Vagina (tissue), 2 donors: ENCODE results near the gene PRPF19. TPM values are rescaled to one million over a fixed set of nuclear protein-coding genes. Genes with fewer than 3 reads are reported as not detected.
A peak's percentile ranks its signal among the peaks of the same experiment; 100 is the strongest.

ENCODE experiments used
- DNase-seq, 2 donors: peaks; one replicate each; pipeline ENCODE4 v3.0.0-alpha.2; 2017; ENCODE audit errors: extremely low spot score in 2 of 2
- H3K27ac ChIP-seq: fragments of 200-600 bp; sonication (generic); one replicate; pipeline ENCODE4 v1.5.1; 2019
- H3K27me3 ChIP-seq: fragments of 200-600 bp; sonication (generic); one replicate; pipeline ENCODE4 v1.5.1; 2019
- H3K36me3 ChIP-seq, 2 donors: fragments of 200-600 bp; sonication (generic); one replicate each; pipeline ENCODE4 v1.5.1; 2017 to 2019
- H3K4me1 ChIP-seq: fragments of 200-600 bp; sonication (generic); one replicate; pipeline ENCODE4 v1.5.1; 2019
- H3K4me3 ChIP-seq, 2 donors: fragments of 200-600 bp; sonication (generic); 1 replicate in 1 of 2; 2 replicates in 1 of 2; pipeline ENCODE4 v1.5.1; 2016 to 2019
- H3K9me3 ChIP-seq: fragments of 200-600 bp; sonication (generic); one replicate; pipeline ENCODE4 v1.5.1; 2019
- CTCF ChIP-seq, 3 experiments: fragments of 450-650 bp in 2 of 3; fragments of 200-600 bp in 1 of 3; sonication (generic) in 1 of 3; IDR thresholded peaks; one replicate each; pipeline ENCODE4 v1.5.1; 2017 to 2019; ENCODE audit warnings: antibody characterized with exemption in 3 of 3, mild to moderate bottlenecking in 2 of 3, moderate library complexity in 2 of 3
- POLR2A ChIP-seq, 2 donors: fragments of 450-650 bp; IDR thresholded peaks; one replicate each; pipeline ENCODE4 v1.6.1; 2017; ENCODE audit warnings: antibody characterized with exemption in 2 of 2, mild to moderate bottlenecking in 2 of 2, moderate library complexity in 2 of 2
- POLR2AphosphoS5 ChIP-seq, 2 donors: sonication (generic); formaldehyde crosslinking; IDR thresholded peaks; one replicate each; pipeline ENCODE4 v1.9.0; 2017; ENCODE audit warnings: antibody characterized with exemption in 2 of 2, mild to moderate bottlenecking in 2 of 2, low read depth in 1 of 2; ENCODE audit not compliant: insufficient read depth in 1 of 2
- intact Hi-C: fragments of 100-400 bp; cut with DNase I; formaldehyde crosslinking; loops from one replicate; pipeline ENCODE4 v1.15.1; 2023
- total RNA-seq: library from RNA; depleted of rRNA; stranded (reverse); fragments of >200 nt; gene quantifications from one replicate; pipeline ENCODE4 v1.2.3, GENCODE V29; 2016

The PRPF19 gene
- total RNA-seq, 1 donor from 2014 or later: 54.0 TPM

DNA sequence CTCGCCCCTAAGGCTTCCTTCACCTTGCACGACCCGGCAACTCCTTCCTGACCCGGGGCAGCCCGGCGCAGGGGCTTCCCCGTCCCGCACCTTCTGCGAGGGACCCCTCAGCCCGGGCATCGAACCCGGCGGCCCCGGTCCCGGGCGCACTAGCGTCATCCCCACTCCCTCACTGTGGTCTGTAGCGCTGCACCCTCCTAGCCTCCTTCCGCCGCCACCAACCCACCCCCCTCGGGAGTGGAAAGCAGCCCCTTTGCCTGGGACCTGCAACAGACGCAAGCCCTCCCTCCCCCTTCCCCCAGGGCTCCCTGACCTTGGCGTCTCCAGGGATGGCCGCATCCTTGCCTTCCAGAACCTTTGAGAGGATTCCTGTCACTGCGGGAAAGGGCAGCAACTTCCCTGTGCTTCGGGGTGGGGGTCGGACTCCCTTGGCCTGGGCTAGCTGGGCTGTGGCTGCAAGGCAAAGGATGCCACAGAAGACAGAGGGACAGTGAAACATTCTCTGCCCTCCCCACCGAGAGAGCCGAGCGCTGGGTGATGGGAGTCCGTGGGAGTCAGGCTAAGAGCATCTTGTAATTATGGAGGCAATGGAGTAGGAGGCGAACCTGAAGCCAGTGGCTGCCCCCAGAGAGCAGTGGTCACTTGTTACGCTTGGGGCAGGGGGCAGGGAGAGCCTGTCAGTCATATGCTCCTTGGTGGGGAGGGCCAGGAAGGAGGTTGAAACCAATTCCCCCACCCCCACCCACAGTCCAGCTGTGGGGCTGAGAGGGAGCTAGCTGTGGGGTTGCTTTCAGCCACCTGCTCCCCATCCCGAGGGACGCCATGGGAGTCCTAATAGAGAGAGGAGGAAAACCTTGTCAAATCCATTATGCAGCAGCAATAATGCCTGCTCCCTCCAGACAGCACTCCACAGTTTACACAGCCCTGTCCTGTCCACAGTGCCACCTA lies 18.8 kb upstream of the PRPF19 start:
- H3K27me3 ChIP-seq: no peaks in the 10 kb centered on the region
- intact Hi-C loops: no loop called here
- H3K4me3 ChIP-seq: peak overlapping the region; percentile 60 to 70
- DNase-seq: no peak
- H3K36me3 ChIP-seq: peaks cover 0 to 28% of the 10 kb centered on the region in 2 donors
- H3K27ac ChIP-seq: peak overlapping the region; percentile 35
- no peaks in the 10 kb centered on the region for H3K9me3 ChIP-seq
- H3K4me1 ChIP-seq: peaks cover 25% of the 10 kb centered on the region
- TF ChIP-seq POLR2AphosphoS5 (IDR thresholded peaks at IDR 0.05; ENCODE audit: insufficient read depth in 1 of 2, low read depth in 1 of 2): no peak
- no peak for TF ChIP-seq CTCF (IDR thresholded peaks at IDR 0.05)
- no peak for TF ChIP-seq POLR2A (IDR thresholded peaks at IDR 0.05)

DNA sequence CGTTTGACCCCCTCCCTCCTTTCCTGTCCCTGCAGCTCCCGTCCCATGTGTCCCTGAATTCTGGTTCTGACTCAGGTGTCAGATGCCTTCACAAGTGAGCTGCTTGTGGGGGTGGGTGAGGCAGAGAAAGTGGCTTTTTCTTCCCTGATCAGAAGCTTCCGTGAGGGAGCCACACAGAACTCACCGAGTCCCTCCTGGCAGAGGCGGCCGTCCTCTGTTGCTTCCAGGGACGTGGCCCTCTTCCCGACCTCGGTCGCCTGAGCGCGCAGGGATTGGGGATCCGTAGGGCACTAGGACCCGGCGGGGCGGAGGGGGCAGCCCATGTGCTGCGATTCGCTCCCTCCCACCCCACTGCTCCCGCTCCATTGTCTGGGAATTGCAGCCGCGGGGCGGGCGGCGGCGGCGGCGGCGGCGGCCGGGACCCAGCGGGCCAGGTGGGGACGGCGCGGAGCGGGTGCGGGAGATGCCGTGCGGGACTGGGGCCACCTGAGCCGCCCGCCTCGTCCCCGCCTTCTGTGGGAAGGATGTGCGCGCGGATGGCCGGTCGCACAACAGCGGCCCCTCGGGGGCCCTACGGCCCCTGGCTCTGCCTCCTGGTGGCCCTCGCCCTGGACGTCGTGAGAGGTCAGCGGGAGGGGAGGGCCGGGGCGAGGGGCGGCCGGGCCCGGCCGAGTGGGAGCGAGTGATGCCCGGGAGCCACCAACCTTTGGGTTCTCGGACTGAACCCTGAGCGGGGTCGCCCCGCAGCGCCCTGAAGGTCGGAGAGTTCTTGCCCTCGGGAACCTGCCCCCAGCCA lies 17.9 kb upstream of the PRPF19 start, which contains the start of gene TMEM132A:
TMEM132A (plus strand) TSS at position 351 of the 796 bp plus-strand sequence; CDS start at position 525, 174 bp downstream.
- Histone ChIP-seq H3K9me3 (no peaks in the 10 kb centered on the region), H3K27ac (peak within 1 kb of the TSS; percentile 35), H3K4me1 (peaks cover 30% of the 10 kb centered on the region), H3K27me3 (no peaks in the 10 kb centered on the region), H3K4me3 (peak within 1 kb of the TSS; percentile 60 to 70), H3K36me3 (peaks cover 0 to 33% of the 10 kb centered on the region in 2 donors)
- no peak for DNase-seq
- no peak for TF ChIP-seq CTCF (IDR thresholded peaks at IDR 0.05)
- TF ChIP-seq POLR2AphosphoS5 (IDR thresholded peaks at IDR 0.05; ENCODE audit: insufficient read depth in 1 of 2, low read depth in 1 of 2): peak in 1 of 2 donors; percentile 27
- TF ChIP-seq POLR2A (IDR thresholded peaks at IDR 0.05): peak in 1 of 2 donors; percentile 37
- intact Hi-C loops: no loop called here

DNA sequence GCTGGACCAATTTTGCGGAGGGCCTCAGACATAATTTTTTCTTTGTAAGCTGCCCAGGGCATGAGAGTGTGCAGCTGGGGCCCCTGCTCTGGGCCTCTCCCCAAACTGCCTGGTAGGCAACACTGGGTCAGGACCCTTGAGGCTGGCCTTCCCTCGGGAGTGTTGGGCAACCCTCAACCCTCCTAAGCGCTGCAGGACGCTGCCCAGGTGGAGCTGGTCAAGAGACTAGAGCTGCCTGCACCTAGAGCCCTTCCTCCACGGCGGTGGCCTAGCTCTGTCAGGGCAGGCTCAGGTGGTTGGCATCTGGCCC lies 17.4 kb upstream of the PRPF19 start:
- TF ChIP-seq POLR2A (IDR thresholded peaks at IDR 0.05): no peak
- no peak for TF ChIP-seq CTCF (IDR thresholded peaks at IDR 0.05)
- TF ChIP-seq POLR2AphosphoS5 (IDR thresholded peaks at IDR 0.05; ENCODE audit: insufficient read depth in 1 of 2, low read depth in 1 of 2): no peak
- DNase-seq: no peak
- Histone ChIP-seq H3K4me1 (peaks cover 35% of the 10 kb centered on the region), H3K36me3 (peaks cover 0 to 33% of the 10 kb centered on the region in 2 donors), H3K27me3 (no peaks in the 10 kb centered on the region), H3K9me3 (no peaks in the 10 kb centered on the region), H3K4me3 (peak overlapping the region; percentile 60 to 70), H3K27ac (no peak overlapping the region)
- intact Hi-C loops: no loop called here

GRCh38 chr11:60923326-60923725 lies 16.9 kb upstream of the PRPF19 start:
- DNase-seq: no peak
- peaks cover 40% of the 10 kb centered on the region for H3K4me1 ChIP-seq
- no peak for TF ChIP-seq CTCF (IDR thresholded peaks at IDR 0.05)
- no peak for TF ChIP-seq POLR2AphosphoS5 (IDR thresholded peaks at IDR 0.05; ENCODE audit: insufficient read depth in 1 of 2, low read depth in 1 of 2)
- no peak for TF ChIP-seq POLR2A (IDR thresholded peaks at IDR 0.05)
- peaks cover 0 to 33% of the 10 kb centered on the region in 2 donors for H3K36me3 ChIP-seq
- H3K27ac ChIP-seq: no peak overlapping the region
- no peaks in the 10 kb centered on the region for H3K9me3 ChIP-seq
- H3K27me3 ChIP-seq: no peaks in the 10 kb centered on the region
- intact Hi-C loops: no loop called here
- H3K4me3 ChIP-seq: no peak overlapping the region
